Measurements from ENCODE around the gene SATB1. TPM values are rescaled to one million over a fixed set of nuclear protein-coding genes. Genes with fewer than 3 reads are reported as not detected.

The SATB1 gene
- total RNA-seq, 4 donors from 2014 or later, result 40.9 to 69.6 (median 41.7) TPM

DNA sequence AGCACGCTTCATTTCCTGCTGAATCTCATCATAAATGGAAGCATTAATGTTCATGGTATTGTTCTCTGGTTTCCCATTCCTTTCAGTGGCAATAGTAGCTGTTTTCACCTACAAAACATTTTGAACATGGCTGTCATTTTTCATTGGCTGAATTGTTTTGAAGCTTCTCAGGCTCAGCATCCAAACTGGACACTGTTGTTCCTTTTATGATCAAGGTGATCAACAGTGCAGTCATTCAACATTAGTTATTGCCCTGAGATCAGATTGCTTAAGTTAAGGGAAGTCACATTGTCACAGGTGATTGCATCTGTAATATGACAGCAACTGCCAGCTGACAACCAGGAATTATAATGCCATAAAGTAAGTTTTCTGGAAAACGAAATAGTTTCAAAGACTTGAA is 46.9 kb downstream of the SATB1 start:
- no peak for DNase-seq
- Histone ChIP-seq H3K9me3 (no peaks in the 10 kb centered on the region), H3K4me1 (no peaks in the 10 kb centered on the region), H3K4me3 (no peak overlapping the region), H3K27ac (no peak overlapping the region), H3K36me3 (peaks cover 0 to 17% of the 10 kb centered on the region in 2 donors), H3K27me3 (no peaks in the 10 kb centered on the region)
- intact Hi-C loops (cut with DNase I; ENCODE audit: low total_unique reads), result no loop called here
- ATAC-seq, result no peak
- in situ Hi-C loops (cut with MboI; ENCODE audit: low sequenced_read_pairs in 4 of 4), result no loop called here
- TF ChIP-seq, protein P1, sequence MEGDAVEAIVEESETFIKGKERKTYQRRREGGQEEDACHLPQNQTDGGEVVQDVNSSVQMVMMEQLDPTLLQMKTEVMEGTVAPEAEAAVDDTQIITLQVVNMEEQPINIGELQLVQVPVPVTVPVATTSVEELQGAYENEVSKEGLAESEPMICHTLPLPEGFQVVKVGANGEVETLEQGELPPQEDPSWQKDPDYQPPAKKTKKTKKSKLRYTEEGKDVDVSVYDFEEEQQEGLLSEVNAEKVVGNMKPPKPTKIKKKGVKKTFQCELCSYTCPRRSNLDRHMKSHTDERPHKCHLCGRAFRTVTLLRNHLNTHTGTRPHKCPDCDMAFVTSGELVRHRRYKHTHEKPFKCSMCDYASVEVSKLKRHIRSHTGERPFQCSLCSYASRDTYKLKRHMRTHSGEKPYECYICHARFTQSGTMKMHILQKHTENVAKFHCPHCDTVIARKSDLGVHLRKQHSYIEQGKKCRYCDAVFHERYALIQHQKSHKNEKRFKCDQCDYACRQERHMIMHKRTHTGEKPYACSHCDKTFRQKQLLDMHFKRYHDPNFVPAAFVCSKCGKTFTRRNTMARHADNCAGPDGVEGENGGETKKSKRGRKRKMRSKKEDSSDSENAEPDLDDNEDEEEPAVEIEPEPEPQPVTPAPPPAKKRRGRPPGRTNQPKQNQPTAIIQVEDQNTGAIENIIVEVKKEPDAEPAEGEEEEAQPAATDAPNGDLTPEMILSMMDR (IDR thresholded peaks at IDR 0.05 in 4 of 5, conservative IDR thresholded peaks at IDR 0.05 in 1 of 5), result no peak
- TF ChIP-seq POLR2A (IDR thresholded peaks at IDR 0.05), result no peak

GRCh38 chr3:18376682-18377081 is 48.5 kb downstream of the SATB1 start:
- Histone ChIP-seq H3K9me3 (no peaks in the 10 kb centered on the region), H3K27me3 (no peaks in the 10 kb centered on the region), H3K4me1 (no peaks in the 10 kb centered on the region), H3K36me3 (peaks cover 0 to 17% of the 10 kb centered on the region in 2 donors), H3K27ac (no peak overlapping the region), H3K4me3 (no peak overlapping the region)
- TF ChIP-seq POLR2A (IDR thresholded peaks at IDR 0.05), result no peak
- TF ChIP-seq, protein P1 (IDR thresholded peaks at IDR 0.05 in 4 of 5, conservative IDR thresholded peaks at IDR 0.05 in 1 of 5), result no peak
- DNase-seq (no peak), ATAC-seq (no peak)
- in situ Hi-C loops (cut with MboI; ENCODE audit: low sequenced_read_pairs in 4 of 4), result no loop called here
- intact Hi-C loops (cut with DNase I; ENCODE audit: low total_unique reads), result no loop called here

DNA sequence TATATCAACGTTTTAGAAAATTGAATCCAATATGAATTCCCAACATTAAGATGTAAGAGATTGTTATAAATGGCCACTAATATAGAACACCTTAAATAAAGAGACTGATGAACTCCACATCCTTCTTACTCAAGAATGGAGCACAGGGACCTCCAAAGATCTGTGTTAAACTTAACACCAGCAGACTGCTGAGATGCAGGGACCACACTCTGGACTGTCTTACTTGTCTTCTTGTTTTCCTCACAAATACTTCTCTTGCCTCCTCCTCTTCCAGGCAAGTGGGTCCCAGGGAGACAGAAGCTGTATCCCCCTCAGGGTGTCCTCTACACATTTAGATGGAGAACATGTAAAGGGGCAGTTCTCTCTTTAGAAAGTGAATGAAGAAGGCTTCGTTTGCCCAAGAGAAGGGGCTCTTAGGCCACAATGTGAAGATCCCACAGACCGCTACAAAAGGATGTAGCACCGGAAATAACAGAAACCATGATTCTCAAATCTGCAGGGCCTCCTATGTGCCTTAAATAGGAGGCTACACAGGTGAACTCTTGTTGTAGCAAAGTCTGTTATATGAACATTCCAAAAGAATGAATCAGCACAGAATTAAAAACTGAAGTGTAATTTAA is 52.2 kb downstream of the SATB1 start:
- H3K4me1 ChIP-seq, result no peaks in the 10 kb centered on the region
- peaks cover 0 to 19% of the 10 kb centered on the region in 2 donors for H3K36me3 ChIP-seq
- ATAC-seq, result no peak
- DNase-seq, result no peak
- no peaks in the 10 kb centered on the region for H3K9me3 ChIP-seq
- in situ Hi-C loops (cut with MboI; ENCODE audit: low sequenced_read_pairs in 4 of 4), result no loop called here
- TF ChIP-seq, protein P1 (IDR thresholded peaks at IDR 0.05 in 4 of 5, conservative IDR thresholded peaks at IDR 0.05 in 1 of 5), result no peak
- no peak for TF ChIP-seq POLR2A (IDR thresholded peaks at IDR 0.05)
- H3K4me3 ChIP-seq, result no peak overlapping the region
- H3K27ac ChIP-seq, result no peak overlapping the region
- H3K27me3 ChIP-seq, result no peaks in the 10 kb centered on the region
- intact Hi-C loops (cut with DNase I; ENCODE audit: low total_unique reads), result no loop called here

GRCh38 chr3:18370672-18371071 is 54.5 kb downstream of the SATB1 start:
- in situ Hi-C loops (cut with MboI; ENCODE audit: low sequenced_read_pairs in 4 of 4), result no loop called here
- no peak for DNase-seq
- intact Hi-C loops (cut with DNase I; ENCODE audit: low total_unique reads), result no loop called here
- no peak for ATAC-seq
- Histone ChIP-seq H3K36me3 (peaks cover 0 to 13% of the 10 kb centered on the region in 2 donors), H3K4me3 (no peak overlapping the region), H3K27ac (no peak overlapping the region), H3K9me3 (no peaks in the 10 kb centered on the region), H3K27me3 (no peaks in the 10 kb centered on the region), H3K4me1 (no peaks in the 10 kb centered on the region)
- TF ChIP-seq, protein P1 (IDR thresholded peaks at IDR 0.05 in 4 of 5, conservative IDR thresholded peaks at IDR 0.05 in 1 of 5), result no peak
- TF ChIP-seq POLR2A (IDR thresholded peaks at IDR 0.05), result no peak

Measured in gastrocnemius medialis (tissue), 4 donors.